BJ (cell line): Measurements from ENCODE around the gene COX11. TPM values are rescaled to one million over a fixed set of nuclear protein-coding genes. Genes with fewer than 3 reads are reported as not detected.

ENCODE experiments used
- CTCF ChIA-PET: fragments of 350-600 bp; formaldehyde crosslinking; extraction: SDS; loops from one replicate; lab custom pipeline; 2021; ENCODE audit warnings: antibody characterized with exemption, inconsistent platforms; lab: Yijun Ruan, JAX
- POLR2A ChIA-PET: fragments of 300-600 bp; sonication (Branson Sonifier 250); formaldehyde crosslinking; extraction: SDS; loops from one replicate; lab custom pipeline; 2021; ENCODE audit warnings: antibody characterized with exemption; lab: Charles Lee
- DNase-seq: peaks from one replicate; pipeline ENCODE4 v3.0.0-alpha.2; 2011; ENCODE audit warnings: low read depth
- H3K27me3 ChIP-seq: 2 replicates; pipeline ENCODE4 v1.6.0; 2011; ENCODE audit warnings: low read length; ENCODE audit not compliant: control insufficient read depth, insufficient read depth
- H3K36me3 ChIP-seq: 2 replicates; pipeline ENCODE4 v1.5.1; 2011; ENCODE audit warnings: low read length; ENCODE audit not compliant: control insufficient read depth, insufficient read depth
- H3K4me3 ChIP-seq: 2 replicates; pipeline ENCODE4 v1.5.1; 2011; ENCODE audit warnings: low read depth, mild to moderate bottlenecking, control low read depth, low read length
- CTCF ChIP-seq: IDR thresholded peaks from 2 replicates; pipeline ENCODE4 v1.5.1; 2011; ENCODE audit warnings: low read depth, mild to moderate bottlenecking, control low read depth, inconsistent platforms, low read length, moderate library complexity; ENCODE audit not compliant: insufficient read depth
- polyA plus RNA-seq: library from polyadenylated mRNA; depleted of rRNA; stranded (reverse); fragments of >200 nt; gene quantifications from 2 replicates; pipeline ENCODE4 v1.2.3, GENCODE V29; 2011

Gene COX11
- polyA plus RNA-seq, 1 experiment, result 33.3 TPM

GRCh38 chr17:54932711-54933110, 35.7 kb downstream of the COX11 start:
- Histone ChIP-seq H3K36me3 (peaks cover 3% of the 10 kb centered on the region), H3K27me3 (no peaks in the 10 kb centered on the region), H3K4me3 (no peak overlapping the region)
- TF ChIP-seq CTCF, result no peak
- DNase-seq, result peak; percentile 14
- ChIA-PET POLR2A (no interaction called here), CTCF (no interaction called here)

- no peak overlapping the region for H3K4me3 ChIP-seq
These were observed 40.9 kb downstream of the COX11 start for GRCh38 chr17:54927525-54927924.

GRCh38 chr17:54924405-54924804, 44.0 kb downstream of the COX11 start:
- no peak for TF ChIP-seq CTCF
- Histone ChIP-seq H3K27me3 (no peaks in the 10 kb centered on the region), H3K36me3 (0 out of 2 replicates have a peak, but pooled peaks cover 2% of the 10 kb centered on the region), H3K4me3 (no peak overlapping the region)
- CTCF ChIA-PET, result no interaction called here
- DNase-seq, result no peak
- POLR2A ChIA-PET, result no interaction called here

More at GRCh38 chr17:54927525-54927924, 40.9 kb downstream of the COX11 start:
- DNase-seq, result no peak
- Histone ChIP-seq H3K27me3 (no peaks in the 10 kb centered on the region), H3K36me3 (0 out of 2 replicates have a peak, but pooled peaks cover 2% of the 10 kb centered on the region)
- ChIA-PET CTCF (no interaction called here), POLR2A (no interaction called here)
- no peak for TF ChIP-seq CTCF

- no peak overlapping the region for H3K4me3 ChIP-seq
- TF ChIP-seq CTCF, result no peak
- H3K36me3 ChIP-seq, result peaks cover 4% of the 10 kb centered on the region
- ChIA-PET CTCF (no interaction called here), POLR2A (no interaction called here)
- H3K27me3 ChIP-seq, result no peaks in the 10 kb centered on the region
- no peak for DNase-seq
These were observed 47.6 kb downstream of the COX11 start for GRCh38 chr17:54920819-54921218.

GRCh38 chr17:54919425-54919824, 49.0 kb downstream of the COX11 start:
- ChIA-PET CTCF (interaction anchor here (1.3 kb wide), 1 partner anchor 9 kb away, joined by 3 read pairs; no protein-coding TSS in a partner anchor), POLR2A (no interaction called here)
- no peak for TF ChIP-seq CTCF
- H3K4me3 ChIP-seq, result no peak overlapping the region
- no peak for DNase-seq
- H3K27me3 ChIP-seq, result no peaks in the 10 kb centered on the region
- H3K36me3 ChIP-seq, result peaks cover 9% of the 10 kb centered on the region
